CD4-positive, alpha-beta T cell (primary cell): ENCODE results near the gene CITED2. TPM values are rescaled to one million over a fixed set of nuclear protein-coding genes. Genes with fewer than 3 reads are reported as not detected.

Experiments used
- ATAC-seq: fragments of 200-7000 bp; cut with Tn5 transposase; one replicate; pipeline ENCODE4 v1.10.0; 2022; ENCODE audit warnings: mild to moderate bottlenecking; ENCODE audit not compliant: poor library complexity
- CTCF ChIA-PET: fragments of 350-600 bp; sonication (Branson Sonifier 250); formaldehyde crosslinking; loops from one replicate; lab custom pipeline; 2021; ENCODE audit warnings: antibody characterized with exemption, inconsistent platforms; lab: Charles Lee
- POLR2A ChIA-PET: fragments of 350-600 bp; sonication (Branson Sonifier 250); formaldehyde crosslinking; loops from one replicate; lab custom pipeline; 2021; ENCODE audit warnings: antibody characterized with exemption, inconsistent platforms; lab: Charles Lee
- DNase-seq, 14 experiments: peaks; one replicate each; pipeline ENCODE4 v3.0.0-alpha.2; 2013 to 2020; ENCODE audit warnings: mixed read lengths in 2 of 14
- H3K27ac ChIP-seq, 2 donors: one replicate each; pipeline versions ENCODE4 v1.5.1 to v1.7.0; 2013; ENCODE audit warnings: low read length in 2 of 2, low read depth in 1 of 2, mild to moderate bottlenecking in 1 of 2
- H3K27me3 ChIP-seq, 2 experiments: 1 replicate in 1 of 2; 2 replicates in 1 of 2; pipeline versions ENCODE4 v1.6.1 to v1.7.0; 2013; ENCODE audit warnings: low read length in 2 of 2, control low read depth in 1 of 2, mild to moderate bottlenecking in 1 of 2, moderate library complexity in 1 of 2; ENCODE audit not compliant: insufficient read depth in 2 of 2, control insufficient read depth in 1 of 2
- H3K36me3 ChIP-seq: one replicate; pipeline ENCODE4 v1.6.1; 2013; ENCODE audit warnings: low read length, control low read depth; ENCODE audit not compliant: insufficient read depth
- H3K4me1 ChIP-seq: one replicate; pipeline ENCODE4 v1.6.1; 2013; ENCODE audit warnings: low read length, control low read depth; ENCODE audit not compliant: insufficient read depth
- H3K4me3 ChIP-seq: one replicate; pipeline ENCODE4 v1.5.1; 2013; ENCODE audit warnings: mild to moderate bottlenecking, low read length, moderate library complexity
- H3K9me3 ChIP-seq, 2 experiments: 1 replicate in 1 of 2; 2 replicates in 1 of 2; pipeline versions ENCODE4 v1.6.1 to v1.7.0; 2013; ENCODE audit warnings: low read length in 2 of 2, mild to moderate bottlenecking in 2 of 2, control low read depth in 1 of 2, moderate library complexity in 1 of 2; ENCODE audit not compliant: control insufficient read depth in 1 of 2, insufficient read depth in 1 of 2
- H3K27ac Mint-ChIP-seq: one replicate; pipeline ENCODE4 v1.8.0; 2020; ENCODE audit warnings: mixed read lengths
- H3K27me3 Mint-ChIP-seq: one replicate; pipeline ENCODE4 v1.8.0; 2021; ENCODE audit warnings: mixed read lengths
- H3K36me3 Mint-ChIP-seq: one replicate; pipeline ENCODE4 v1.8.0; 2021; ENCODE audit warnings: low read depth, mixed read lengths
- H3K4me1 Mint-ChIP-seq: one replicate; pipeline ENCODE4 v1.8.0; 2021; ENCODE audit warnings: low read depth, mixed read lengths
- H3K4me3 Mint-ChIP-seq: one replicate; pipeline ENCODE4 v1.8.0; 2020; ENCODE audit warnings: mild to moderate bottlenecking, mixed read lengths
- H3K9me3 Mint-ChIP-seq: one replicate; pipeline ENCODE4 v1.8.0; 2020; ENCODE audit warnings: mixed read lengths
- intact Hi-C, 2 experiments: fragments of 100-400 bp; cut with DNase I in 1 of 2; cut with micrococcal nuclease in 1 of 2; formaldehyde crosslinking; loops; one replicate each; pipeline versions ENCODE4 v1.15.1 to v1.9.0; 2023 to 2025; cut with DNase I, micrococcal nuclease
- total RNA-seq, 174 experiments: library from RNA in 2 of 174; stranded (reverse) in 2 of 174; gene quantifications; one replicate each; pipeline ENCODE4 v1.2.3 and lab custom pipeline; 2021 to 2026
- TF ChIP-seq, protein P1 (sequence below): fragments of 200-600 bp; IDR thresholded peaks from one replicate; pipeline ENCODE4 v1.8.0; 2022; ENCODE audit warnings: antibody characterized with exemption, mild to moderate bottlenecking

CITED2 gene
- total RNA-seq, 2 experiments from 2014 or later, result 181 to 185 TPM

DNA sequence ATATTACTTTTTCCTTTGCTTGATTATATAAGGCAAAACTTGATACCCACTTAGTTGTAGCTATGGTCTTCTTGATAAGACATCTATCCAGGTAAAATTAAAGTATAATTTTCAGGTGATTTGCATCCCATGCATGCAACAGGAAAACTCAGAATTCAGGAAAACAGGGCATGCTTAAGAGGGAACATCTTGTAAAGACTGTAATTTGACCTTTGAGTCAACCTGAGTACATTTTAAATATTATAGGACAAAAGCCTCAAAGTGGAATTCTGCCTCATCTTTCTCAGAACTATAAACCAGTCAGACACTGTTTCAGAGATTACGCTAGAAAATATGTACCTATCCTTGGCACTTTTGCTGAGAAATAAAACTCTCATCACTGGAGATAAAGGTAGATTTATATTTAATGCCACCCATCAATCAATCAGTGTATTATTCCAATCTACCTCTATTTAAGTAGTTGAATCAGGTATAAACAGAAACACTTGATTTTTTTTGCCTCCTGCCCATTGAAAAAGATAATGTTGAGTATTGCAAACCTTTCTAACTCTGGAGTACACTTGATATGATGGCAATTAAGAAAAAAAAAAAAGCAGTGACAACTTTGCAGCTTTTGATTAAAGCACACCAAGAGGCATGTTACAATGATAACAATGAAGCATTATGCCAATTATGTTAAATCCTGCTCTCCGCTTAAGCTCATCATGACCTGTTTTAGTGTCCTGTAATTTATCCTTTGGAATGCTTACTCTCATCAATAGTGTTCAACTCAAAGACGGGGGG is 2.8 kb downstream of the CITED2 start:
- Histone ChIP-seq H3K4me1 (peaks cover 35% of the 10 kb centered on the region), H3K36me3 (peaks cover 6% of the 10 kb centered on the region), H3K27ac (peak overlapping the region; percentile 12 to 55), H3K9me3 (no peaks in the 10 kb centered on the region), H3K4me3 (peak overlapping the region; percentile 71), H3K27me3 (no peaks in the 10 kb centered on the region)
- H3K27ac Mint-ChIP-seq, result peak overlapping the region; percentile 97
- peaks cover 52% of the 10 kb centered on the region for H3K36me3 Mint-ChIP-seq
- DNase-seq, result no peak
- CTCF ChIA-PET, result interaction anchor here (1.2 to 1.3 kb wide), 2 partner anchors 121 to 175 kb away, joined by 3 read pairs; no protein-coding TSS in a partner anchor
- TF ChIP-seq, protein P1, sequence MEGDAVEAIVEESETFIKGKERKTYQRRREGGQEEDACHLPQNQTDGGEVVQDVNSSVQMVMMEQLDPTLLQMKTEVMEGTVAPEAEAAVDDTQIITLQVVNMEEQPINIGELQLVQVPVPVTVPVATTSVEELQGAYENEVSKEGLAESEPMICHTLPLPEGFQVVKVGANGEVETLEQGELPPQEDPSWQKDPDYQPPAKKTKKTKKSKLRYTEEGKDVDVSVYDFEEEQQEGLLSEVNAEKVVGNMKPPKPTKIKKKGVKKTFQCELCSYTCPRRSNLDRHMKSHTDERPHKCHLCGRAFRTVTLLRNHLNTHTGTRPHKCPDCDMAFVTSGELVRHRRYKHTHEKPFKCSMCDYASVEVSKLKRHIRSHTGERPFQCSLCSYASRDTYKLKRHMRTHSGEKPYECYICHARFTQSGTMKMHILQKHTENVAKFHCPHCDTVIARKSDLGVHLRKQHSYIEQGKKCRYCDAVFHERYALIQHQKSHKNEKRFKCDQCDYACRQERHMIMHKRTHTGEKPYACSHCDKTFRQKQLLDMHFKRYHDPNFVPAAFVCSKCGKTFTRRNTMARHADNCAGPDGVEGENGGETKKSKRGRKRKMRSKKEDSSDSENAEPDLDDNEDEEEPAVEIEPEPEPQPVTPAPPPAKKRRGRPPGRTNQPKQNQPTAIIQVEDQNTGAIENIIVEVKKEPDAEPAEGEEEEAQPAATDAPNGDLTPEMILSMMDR, result no peak
- H3K27me3 Mint-ChIP-seq, result no peaks in the 10 kb centered on the region
- H3K4me3 Mint-ChIP-seq, result peak overlapping the region; percentile 98
- H3K4me1 Mint-ChIP-seq, result peaks cover 61% of the 10 kb centered on the region
- H3K9me3 Mint-ChIP-seq, result no peaks in the 10 kb centered on the region
- intact Hi-C loops, result loop anchor here (2.0 to 10.0 kb wide), 8 partner anchors 209 to 1073 kb away; partner anchors contain the start of genes REPS1 (in 2 of the 2), ABRACL (in 1 of the 2) and HEBP2 (in 1 of the 2)
- POLR2A ChIA-PET, result interaction anchor here (0.5 to 5.0 kb wide), 5 partner anchors 80 to 342 kb away, joined by 3 to 83 read pairs (median 46); partner anchors contain the start of genes ABRACL, HECA and TXLNB
- no peak for ATAC-seq

DNA sequence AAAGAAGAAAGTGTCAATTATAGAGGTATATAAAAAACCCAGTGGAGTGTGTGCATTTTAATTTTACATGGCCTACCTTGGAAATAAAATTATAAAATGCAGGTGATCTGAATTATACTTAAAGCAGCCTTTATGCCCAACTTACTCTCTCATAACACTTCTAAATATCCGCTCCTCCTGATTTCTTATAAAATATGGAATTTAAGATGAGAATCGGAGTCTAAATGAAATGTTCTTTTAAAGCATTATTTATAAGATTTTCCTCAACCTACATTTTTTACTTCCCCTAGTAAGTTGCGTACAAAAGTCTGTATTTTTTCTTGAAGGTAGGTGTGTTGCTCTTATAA is 3.5 kb downstream of the CITED2 start:
- Mint-ChIP-seq H3K27ac (peak overlapping the region; percentile 97), H3K4me1 (peaks cover 56% of the 10 kb centered on the region), H3K4me3 (peak overlapping the region; percentile 98), H3K9me3 (no peaks in the 10 kb centered on the region), H3K27me3 (no peaks in the 10 kb centered on the region), H3K36me3 (peaks cover 52% of the 10 kb centered on the region)
- Histone ChIP-seq H3K4me1 (peaks cover 30% of the 10 kb centered on the region), H3K27me3 (no peaks in the 10 kb centered on the region), H3K27ac (peak overlapping the region; percentile 12 to 55), H3K36me3 (peaks cover 6% of the 10 kb centered on the region), H3K4me3 (no peak overlapping the region), H3K9me3 (no peaks in the 10 kb centered on the region)
- TF ChIP-seq, protein P1, result no peak
- no peak for DNase-seq
- no peak for ATAC-seq
- ChIA-PET POLR2A (interaction anchor here (0.7 to 1.9 kb wide), 5 partner anchors 119 to 915 kb away, joined by 3 to 11 read pairs (median 5); no protein-coding TSS in a partner anchor), CTCF (interaction anchor here (0.9 to 2.3 kb wide), 5 partner anchors 120 to 292 kb away, joined by 3 to 32 read pairs (median 5); no protein-coding TSS in a partner anchor)
- intact Hi-C loops, result loop anchor here (2.0 to 10.0 kb wide), 8 partner anchors 209 to 1074 kb away; partner anchors contain the start of genes REPS1 (in 2 of the 2), ABRACL (in 1 of the 2) and HEBP2 (in 1 of the 2)

DNA sequence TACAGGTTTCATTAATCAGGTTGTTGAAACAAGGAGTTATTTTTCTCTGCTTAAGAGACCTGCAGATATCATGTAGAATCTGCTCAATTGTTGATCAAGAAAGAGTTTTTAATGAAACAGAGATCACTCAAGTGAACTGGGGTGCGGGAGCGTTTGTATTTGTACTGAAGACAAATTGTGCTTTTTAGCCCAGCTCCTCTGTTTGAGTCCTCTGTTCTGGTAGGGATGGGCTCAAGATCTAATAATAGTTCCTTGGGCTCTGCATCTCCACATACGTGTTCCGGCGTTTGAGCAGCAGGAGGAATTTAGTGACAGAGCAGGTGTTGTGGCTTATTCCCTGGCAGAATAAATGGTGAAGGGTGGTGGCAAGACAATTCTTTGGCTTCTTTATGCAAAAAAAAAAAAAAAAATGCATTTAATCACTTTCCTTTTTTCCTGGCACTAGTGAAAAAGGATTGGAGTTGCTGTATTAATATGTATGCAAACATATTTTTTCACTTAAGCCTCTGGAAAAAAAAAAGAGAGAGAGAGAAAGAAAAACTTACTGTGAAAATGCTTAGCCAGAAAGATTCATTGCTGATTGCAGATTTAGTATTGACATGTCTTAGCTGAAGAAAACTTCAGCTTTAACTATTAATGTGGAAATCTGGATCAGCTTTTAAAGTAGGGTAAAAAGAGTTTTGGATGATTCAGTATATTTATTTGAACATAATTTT is 4.0 kb downstream of the CITED2 start:
- no peaks in the 10 kb centered on the region for H3K9me3 Mint-ChIP-seq
- H3K4me1 Mint-ChIP-seq, result peaks cover 51% of the 10 kb centered on the region
- peak in 1 of 14 experiments; percentile 21 for DNase-seq
- peaks cover 49% of the 10 kb centered on the region for H3K36me3 Mint-ChIP-seq
- ATAC-seq, result no peak
- CTCF ChIA-PET, result interaction anchor here (0.6 to 2.3 kb wide), 17 partner anchors 16 to 475 kb away, joined by 3 to 32 read pairs (median 4); partner anchors contain the start of gene TXLNB
- POLR2A ChIA-PET, result interaction anchor here (0.7 to 1.9 kb wide), 14 partner anchors 16 to 915 kb away, joined by 3 to 11 read pairs (median 5); no protein-coding TSS in a partner anchor
- peak overlapping the region; percentile 98 for H3K4me3 Mint-ChIP-seq
- no peaks in the 10 kb centered on the region for H3K27me3 Mint-ChIP-seq
- TF ChIP-seq, protein P1, result no peak
- Histone ChIP-seq H3K36me3 (peaks cover 6% of the 10 kb centered on the region), H3K27me3 (no peaks in the 10 kb centered on the region), H3K4me1 (peaks cover 25% of the 10 kb centered on the region), H3K4me3 (no peak overlapping the region), H3K9me3 (no peaks in the 10 kb centered on the region), H3K27ac (peak overlapping the region; percentile 33 to 55)
- H3K27ac Mint-ChIP-seq, result peak overlapping the region; percentile 97
- intact Hi-C loops, result loop anchor here (2.0 to 10.0 kb wide), 8 partner anchors 208 to 1074 kb away; partner anchors contain the start of genes REPS1 (in 2 of the 2), ABRACL (in 1 of the 2) and HEBP2 (in 1 of the 2)
